GM21529 (cell line): Measurements from ENCODE around the gene GM2A.
"Not testable (repeated sequence)": the region's sequence is repeated elsewhere in the genome, so short reads cannot be mapped to it uniquely, and the experiment has no call there.

Experiments
- ATAC-seq: cut with Tn5 transposase; IDR thresholded peaks from one replicate; pipeline ENCODE4 v1.9.1; 2021; ENCODE audit not compliant: unreplicated experiment

GM2A gene

DNA sequence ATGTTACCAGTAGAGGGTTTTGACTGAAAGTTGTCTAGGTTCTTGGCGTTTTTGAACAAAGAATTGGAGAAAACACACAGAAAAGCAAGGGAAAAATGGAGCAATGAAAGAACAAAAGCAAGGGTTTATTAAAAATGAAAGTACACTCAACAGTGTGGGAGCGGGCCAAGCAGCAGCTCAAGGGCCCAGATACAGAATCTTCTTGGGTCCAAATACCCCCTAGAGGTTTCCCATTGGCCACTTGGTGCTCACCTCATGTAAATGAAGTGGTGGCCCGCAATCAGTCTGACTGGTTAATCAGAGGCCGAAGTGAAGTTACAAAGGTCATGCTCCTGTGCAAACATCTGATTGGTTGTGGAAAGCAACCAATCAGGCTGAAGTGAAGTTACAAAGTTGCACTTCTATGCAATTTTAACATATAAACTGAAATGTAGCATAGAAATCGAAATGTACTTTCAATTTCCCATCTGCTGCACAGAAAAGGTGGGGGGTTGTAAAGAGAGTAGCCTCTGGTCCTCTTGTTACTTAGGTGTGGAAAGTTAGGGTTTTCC is 1.9 kb upstream of the GM2A start:
- no peak for ATAC-seq

DNA sequence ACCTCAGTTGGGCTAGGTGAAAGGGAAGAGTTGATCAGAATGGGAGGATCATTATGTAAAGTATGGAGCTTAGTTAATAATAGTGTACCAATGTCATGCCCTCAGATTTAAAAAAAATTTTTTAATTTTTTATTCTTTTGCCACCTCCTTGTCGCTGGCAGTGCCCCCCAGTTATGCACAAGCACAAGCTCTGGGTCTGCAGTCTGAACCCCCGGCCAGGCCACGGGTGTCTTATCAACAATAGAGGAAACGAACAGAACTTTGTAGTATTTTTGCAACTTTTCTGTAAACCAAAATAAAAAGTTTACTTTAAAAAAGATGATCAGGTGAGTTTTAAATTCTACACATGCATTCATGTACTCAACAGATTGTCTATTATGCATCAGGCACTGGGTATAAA is 1.4 kb upstream of the GM2A start:
- no peak for ATAC-seq

DNA sequence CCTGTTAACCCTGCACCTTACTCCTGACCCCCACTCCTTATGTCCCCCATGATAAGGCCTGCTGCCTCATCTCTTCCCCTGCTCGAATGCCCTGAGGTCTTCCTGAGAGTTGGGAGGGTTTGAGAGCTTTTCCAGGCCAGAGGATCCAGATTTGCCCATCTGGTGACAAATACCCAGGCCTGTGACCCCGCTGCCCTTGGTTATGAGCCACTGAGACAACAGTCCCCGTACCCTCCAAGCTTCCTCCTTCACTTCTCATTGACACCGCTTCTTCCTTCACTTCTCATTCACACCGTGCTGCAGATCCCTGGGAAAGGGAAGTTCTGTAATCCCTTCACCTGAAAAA is 593 bp downstream of the GM2A start:
- no peak for ATAC-seq

DNA sequence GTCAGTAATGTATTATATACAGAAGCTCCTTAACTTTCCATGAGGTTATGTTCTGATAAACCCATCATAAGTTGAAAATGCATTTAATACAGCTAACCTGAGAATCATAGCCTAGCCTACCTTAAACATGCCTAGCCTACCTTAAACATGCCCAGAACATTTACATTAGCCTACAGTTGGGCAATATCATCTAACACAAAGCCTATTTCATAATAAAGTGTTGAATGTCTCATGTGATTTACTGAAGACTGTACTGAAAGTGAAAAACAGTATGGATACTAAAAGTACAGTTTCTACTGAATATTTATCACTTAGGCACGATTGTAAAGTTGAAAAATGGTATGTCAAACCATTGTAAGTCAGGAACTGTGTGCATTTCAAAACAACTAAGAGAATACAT is 1.6 kb downstream of the GM2A start:
- ATAC-seq = no peak

DNA sequence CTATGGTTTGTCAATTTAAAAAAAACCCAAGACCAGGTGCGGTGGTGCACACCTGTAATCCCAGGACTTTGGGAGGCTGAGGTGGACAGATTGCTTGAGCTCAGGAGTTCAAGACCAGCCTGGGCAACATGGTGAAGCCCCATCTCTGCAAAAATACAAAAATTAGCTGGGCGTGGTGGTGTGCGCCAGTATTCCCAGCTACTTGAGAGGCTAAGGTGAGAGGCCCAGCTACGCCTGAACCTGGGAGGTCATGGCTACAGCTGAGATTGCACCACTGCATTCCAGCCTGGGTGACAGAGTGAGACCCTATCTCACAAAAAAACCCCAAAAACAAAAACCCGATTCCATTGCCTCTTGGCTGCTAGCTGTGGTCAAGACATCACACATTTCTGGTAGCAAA is 2.0 kb downstream of the GM2A start:
- not testable (repeated sequence) for ATAC-seq

DNA sequence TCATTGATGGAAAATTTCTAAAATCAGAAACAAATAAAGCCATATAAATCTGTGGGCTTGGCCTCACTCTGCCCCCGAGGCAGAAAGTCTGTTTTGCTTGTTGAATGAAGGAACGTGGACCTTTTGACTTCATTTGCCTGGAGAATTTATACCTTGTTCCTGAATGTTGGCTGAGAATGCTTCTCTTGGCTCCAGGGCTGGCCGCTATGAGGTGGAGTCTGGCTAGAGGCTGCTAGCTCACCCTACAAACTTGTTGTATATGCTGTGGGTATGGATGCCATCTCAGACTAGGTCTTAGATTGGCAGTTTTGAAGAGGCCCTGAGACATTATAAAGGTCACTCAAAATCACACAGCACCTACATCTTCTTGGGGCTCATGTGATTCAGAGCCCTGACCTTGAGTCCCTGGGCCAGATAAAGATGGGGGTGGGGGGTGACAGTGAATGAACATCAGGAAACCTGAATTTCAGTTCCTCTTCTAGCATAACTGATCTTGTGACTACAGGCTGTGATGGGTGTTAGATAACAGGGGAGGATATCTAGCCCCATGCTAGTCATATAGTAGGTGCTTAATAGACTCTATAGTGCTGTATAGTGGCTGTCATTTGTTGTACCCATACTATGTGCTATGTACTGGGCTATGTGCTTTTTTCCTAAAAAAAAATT is 2.8 kb downstream of the GM2A start:
- peak; percentile 36 for ATAC-seq

DNA sequence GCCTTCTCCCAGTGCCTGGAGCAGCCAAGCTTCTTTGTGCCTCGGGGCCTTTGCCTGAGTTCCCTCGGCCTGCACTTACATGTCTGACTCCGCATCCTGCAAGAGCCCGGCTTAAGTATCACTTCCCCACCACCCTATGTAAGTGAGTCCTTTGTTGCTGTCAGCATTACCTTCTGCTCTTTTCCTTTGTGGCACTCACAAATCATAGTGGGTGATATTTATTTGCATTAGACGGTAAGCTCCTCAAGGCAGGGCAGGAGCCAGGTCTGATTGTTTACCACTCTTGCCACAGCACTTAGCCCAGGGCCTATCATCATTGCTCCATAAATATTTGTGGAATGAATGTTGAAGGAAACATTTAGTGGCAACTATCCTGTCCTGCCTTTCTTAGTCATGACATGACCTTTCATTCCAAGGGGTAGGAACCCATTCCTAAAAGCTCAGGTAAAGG is 4.8 kb downstream of the GM2A start:
- peak; percentile 21 for ATAC-seq

DNA sequence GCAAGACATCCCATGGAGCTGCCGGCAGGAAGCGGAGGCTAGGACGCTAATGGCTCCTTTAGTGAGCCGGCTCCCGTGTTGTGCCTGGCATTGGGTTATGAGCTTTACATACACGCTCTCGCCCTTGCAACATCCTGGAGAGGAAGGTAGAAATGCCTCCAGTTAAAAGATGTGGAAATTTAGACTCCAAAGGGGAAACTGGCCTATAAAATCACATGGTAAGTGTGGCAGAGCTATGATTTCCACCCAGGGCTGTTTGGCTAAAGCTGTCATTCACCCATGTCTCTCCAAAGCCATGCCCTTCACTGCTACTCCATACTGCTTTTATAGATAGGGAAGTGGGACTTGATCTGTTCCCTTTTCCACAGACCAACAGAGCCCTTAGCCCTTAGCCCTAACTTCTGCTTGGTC is 5.2 kb downstream of the GM2A start:
- no peak for ATAC-seq

DNA sequence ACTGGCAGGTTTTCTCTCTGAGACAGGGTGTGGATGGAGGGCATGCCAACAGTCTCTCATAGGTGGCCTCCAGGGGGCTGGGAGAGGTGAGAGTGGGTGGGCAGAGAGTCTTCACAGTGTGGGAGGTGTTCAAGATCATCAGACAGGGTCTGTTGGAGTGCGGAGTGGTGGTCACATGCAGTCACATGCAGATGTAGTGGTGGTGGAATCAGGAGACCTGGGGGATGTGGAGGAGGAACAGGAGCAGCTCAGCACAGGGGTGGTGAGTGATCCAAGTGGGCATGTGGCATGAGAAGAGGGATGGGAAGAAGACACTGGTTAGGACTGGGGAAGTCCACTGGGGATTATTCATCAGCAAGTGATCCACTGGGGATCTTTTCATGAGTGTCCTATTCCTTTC is 5.8 kb downstream of the GM2A start:
- no peak for ATAC-seq

DNA sequence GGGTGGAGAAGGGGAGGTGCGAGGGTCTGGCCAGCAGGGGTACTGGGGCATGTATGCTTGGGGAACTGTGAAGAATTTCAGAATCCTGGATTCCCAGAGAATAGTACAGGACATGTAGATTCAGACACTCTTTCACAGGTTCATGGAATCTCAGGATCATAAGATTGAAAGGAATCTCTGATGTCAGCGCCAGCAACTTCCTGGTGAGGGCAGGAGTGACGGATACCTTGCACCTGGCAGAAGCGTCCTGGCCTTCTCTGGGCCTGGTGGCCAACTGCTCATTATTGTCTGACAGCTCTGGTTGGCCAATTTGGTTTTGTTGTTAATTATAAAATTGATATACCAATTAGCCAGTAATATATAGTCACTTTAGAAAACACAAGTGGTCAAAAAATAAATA is 6.9 kb downstream of the GM2A start:
- no peak for ATAC-seq

DNA sequence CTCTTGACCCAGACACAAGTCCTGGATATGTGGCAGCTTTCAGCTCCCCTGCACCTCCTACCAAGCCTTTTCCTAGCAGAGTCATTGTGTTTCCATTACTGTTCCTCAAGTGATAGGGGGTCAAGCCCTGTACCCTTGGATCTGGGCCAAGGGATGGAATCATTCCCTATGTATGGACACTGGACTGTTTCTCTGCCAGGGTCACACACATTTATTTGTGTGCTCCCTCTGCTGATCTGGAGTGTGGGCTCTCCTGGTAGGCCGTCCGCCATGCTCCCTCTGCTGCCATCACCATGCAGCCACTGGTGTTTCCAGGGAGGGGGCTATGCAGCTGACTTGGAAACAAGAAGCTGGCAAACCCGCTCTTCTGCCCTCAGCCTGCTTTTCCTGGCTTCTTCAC is 9.5 kb downstream of the GM2A start:
- ATAC-seq = no peak

DNA sequence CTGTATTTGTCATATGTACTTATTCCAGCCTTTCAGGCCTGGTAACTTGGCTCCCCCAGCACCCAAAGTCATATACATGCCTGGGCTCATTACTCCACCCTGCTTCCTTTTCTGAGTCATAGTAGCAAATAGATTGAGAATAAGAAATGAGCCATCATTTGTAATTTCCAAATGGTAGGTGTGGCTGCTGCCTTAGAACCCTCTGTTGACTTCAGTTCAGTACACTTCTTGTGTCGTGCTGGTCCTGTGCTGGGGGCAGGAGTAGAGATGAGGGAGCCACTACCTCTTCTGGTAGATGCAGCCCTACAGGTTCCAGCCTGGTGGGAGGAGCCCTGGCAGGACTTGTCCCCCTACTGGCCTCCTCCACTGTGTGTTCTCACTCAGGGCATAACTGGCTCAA is 11.1 kb downstream of the GM2A start:
- no peak for ATAC-seq

DNA sequence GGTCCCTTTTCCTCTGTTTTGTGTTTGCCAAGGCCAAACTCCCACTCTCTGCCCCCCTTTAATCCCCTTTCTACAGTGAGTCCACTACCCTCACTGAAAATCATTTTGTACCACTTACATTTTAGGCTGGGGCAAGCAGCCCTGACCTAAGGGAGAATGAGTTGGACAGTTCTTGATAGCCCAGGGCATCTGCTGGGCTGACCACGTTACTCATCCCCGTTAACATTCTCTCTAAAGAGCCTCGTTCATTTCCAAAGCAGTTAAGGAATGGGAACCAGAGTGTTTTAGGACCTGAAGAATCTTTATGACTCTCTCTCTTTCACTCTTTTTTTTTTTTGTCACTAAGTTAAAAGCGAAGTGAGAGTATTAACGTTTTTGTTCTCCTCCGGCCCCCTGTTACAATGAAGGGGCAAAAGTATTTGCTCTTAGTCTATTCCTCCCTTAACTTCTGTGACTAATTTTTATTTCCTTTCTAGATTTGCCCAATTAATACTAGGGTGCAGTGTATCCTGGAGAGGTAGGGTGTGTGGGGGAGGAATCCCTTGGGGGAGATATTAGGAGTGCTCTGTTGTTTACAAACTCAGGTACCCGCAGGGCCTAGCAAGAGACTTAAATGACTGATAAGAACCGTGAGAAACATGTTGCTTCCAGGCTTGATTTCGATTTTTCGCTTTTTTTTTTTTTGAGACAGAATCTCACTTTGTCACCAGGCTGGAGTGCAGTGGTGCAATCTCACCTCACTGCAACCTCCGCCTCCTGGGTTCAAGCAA is 14.7 kb downstream of the GM2A start:
- no peak for ATAC-seq

DNA sequence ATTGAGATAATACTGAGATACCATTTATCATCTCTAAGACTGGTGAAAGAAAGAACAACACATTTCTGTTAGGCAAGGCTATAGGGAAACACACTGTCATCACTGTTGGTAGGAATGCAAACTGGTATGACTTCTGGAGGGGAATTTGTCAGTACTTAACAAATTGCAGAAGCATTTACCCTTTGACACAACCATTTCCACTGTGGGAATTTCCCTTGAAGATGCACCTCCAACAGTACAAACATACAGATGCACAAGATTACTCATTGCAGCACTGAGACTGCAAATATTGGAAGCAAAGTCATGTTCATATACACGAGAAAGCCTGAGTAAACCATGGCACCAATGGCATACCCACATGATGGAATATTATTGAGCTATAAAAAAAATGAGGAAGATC is 17.6 kb downstream of the GM2A start:
- ATAC-seq = peak; percentile 93

DNA sequence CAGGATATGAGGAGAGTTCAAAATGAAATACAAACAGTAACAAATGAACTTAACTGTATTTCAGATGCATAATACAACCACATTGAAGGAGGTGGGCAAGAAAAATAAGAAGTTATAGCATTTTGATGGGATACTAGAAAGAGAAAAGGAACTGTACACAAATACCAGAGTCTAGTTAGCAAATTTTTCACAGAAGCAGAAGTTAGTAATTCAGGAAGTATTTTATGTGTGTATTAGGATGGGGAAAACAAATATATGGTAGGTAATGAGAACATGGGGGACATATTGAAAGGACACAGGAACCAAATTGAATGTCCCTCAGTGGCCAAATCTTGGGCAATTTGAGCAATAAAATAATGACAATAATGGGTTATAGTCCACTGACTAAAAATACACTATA is 18.4 kb downstream of the GM2A start:
- ATAC-seq = no peak

DNA sequence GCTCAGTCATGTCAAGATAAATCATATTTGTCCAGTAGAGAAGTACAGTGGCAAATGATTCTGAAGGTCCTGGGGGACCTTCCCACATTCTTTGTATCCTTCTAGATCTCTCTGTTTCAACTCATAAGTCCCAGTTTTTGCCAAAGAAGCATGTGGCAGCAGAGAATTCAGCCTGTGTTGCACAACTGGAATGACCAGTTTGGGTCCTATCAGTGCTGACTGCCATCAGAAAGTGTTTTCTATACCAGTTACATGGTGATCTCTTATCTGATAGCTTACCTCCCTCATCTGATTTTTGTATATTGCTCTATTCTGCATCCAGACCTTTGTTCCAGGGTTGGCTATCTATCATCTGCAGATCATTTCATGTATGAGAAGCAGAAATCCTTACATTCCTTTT is 21.7 kb downstream of the GM2A start:
- no peak for ATAC-seq

DNA sequence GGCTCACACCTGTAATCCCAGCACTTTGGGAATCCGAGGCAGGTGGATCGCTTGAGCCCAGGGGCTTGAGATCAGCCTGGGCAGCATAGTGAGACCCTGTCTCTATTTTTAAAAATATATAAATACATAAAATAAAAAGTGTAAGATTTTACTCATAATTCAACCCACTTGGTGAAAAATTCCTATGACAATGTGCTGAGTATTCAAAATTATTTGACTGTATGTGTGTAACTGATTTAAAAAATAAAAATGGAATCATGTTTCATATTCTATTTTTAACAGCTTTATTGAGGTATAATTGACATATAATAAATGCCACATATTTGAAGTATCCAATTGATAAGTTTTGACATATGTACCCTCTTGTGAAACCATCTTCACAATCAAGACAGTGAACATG is 22.8 kb downstream of the GM2A start:
- no peak for ATAC-seq

DNA sequence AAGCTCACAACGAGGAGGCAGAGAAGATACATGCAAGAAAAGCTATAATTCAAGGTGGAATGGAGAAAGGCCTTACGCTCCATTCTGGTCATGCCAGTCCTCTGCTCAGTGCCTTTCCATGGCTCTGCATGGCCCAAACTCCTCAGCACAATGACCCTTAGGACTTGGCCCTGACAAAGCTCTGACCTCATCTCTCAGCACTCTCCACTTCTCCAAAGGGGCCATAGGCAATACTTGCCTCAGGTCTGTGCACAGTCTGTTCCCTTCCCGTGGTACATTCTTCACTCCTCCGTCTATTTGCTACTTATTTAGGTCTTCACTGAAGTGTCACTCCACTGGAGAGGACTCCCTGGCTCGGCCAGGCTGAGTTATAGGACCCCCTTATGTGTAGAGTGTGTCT is 25.9 kb downstream of the GM2A start:
- ATAC-seq = no peak

DNA sequence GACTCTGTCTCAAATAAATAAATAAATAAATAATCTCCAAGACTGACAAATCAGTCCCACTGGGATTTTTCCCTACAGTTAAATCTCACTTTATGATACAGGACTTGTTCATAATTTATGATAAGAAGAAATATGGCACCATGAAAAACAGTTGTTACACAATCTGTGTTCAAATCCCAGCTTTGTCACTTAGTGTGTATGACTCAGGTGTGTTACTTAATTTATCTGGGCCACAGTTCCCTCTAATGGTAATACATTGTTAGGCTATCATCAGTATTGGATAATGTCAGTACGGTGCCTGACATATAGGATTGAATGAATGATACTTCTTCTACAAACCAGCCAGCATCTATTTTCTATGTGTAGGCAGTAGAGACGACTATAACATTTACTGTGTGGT is 27.5 kb downstream of the GM2A start:
- no peak for ATAC-seq

DNA sequence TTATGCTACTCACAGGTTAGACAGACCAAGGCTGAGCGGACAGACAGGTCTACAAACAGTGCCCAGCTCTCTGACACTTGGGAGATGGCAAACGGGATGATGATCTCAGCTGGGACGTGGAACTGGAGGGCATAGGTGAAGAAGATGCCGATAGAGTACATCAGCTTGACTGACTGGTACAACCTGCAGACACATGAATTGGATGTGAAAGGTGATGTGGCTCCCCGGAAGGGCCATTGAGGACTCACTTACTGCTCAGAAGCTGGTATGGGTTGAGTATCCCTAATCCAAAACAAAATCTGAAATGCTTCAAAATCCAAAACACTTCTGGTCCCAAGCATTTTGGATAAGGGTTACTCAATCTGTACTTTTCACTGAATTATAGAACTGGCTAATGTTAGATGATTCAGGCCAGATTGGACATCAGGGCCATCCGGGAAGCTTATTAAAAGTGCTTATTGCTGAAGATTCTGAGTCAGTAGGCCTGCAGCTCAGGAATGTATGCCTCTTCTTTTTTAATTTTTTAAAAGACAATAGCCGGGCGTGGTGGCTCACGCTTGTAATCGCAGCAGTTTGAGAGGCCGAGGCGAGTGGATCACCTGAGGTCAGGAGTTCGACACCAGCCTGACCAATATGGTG is 28.1 kb downstream of the GM2A start:
- no peak for ATAC-seq

DNA sequence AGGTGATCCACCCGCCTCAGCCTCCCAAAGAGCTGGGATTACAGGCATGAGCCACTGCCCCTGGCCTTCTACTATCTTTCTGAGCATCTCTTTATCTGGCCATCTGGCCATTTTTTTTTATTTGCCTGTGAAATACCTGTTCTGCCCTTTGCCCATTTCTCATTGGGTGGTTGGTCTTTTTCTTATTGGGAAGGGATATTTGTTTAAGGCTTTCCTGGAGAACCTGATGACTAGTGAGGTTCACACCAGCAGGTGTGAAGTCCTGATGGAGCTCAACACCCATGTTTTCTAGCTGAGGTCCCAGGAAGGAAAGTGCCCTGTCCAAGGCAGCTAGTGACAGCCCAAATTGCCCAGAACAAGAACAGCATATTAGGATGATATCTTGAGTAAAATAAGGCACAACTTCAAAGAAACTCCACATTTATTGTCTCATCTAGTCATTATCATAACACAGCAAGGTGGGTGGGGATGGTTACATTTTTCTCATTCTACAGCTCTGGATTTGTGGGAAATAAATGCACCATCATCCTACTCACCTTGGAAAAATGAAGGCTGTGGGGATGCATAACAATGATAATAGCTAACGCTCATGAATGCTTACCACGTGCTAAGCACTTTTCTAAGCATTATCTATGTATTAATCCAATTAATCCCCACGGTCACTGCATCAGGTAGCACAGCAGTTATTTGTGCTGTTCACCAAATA is 30.3 kb downstream of the GM2A start:
- ATAC-seq = no peak
